GM12801 (cell line): Measurements from ENCODE around the gene MED10.

Experiments used
- TF ChIP-seq, protein P1 (sequence below): IDR thresholded peaks from one replicate; pipeline ENCODE4 v1.5.1; 2011; ENCODE audit warnings: control low read depth; ENCODE audit not compliant: insufficient read length; ENCODE audit errors: extremely low read depth

MED10 gene

DNA sequence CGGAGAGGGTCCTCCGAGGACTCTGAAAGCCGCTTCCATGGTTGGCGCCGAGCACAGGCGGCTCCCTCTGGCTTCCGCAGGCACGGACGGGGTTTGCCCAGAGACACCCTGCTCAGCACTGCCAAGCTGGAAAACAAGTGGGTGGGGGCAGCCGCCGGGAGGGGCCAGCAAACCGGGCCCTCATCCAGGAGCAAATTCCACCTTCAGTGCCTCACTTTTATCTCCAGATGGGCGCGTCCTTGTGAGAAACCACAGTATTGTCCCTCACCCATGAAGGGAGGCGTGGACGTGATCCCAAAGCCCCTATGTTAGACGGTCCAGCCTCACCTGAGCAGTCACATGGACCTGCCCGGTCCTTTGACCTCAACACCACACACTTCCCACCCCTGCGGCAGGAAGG lies 29.0 kb downstream of the MED10 start:
- TF ChIP-seq, protein P1, sequence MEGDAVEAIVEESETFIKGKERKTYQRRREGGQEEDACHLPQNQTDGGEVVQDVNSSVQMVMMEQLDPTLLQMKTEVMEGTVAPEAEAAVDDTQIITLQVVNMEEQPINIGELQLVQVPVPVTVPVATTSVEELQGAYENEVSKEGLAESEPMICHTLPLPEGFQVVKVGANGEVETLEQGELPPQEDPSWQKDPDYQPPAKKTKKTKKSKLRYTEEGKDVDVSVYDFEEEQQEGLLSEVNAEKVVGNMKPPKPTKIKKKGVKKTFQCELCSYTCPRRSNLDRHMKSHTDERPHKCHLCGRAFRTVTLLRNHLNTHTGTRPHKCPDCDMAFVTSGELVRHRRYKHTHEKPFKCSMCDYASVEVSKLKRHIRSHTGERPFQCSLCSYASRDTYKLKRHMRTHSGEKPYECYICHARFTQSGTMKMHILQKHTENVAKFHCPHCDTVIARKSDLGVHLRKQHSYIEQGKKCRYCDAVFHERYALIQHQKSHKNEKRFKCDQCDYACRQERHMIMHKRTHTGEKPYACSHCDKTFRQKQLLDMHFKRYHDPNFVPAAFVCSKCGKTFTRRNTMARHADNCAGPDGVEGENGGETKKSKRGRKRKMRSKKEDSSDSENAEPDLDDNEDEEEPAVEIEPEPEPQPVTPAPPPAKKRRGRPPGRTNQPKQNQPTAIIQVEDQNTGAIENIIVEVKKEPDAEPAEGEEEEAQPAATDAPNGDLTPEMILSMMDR = no peak

DNA sequence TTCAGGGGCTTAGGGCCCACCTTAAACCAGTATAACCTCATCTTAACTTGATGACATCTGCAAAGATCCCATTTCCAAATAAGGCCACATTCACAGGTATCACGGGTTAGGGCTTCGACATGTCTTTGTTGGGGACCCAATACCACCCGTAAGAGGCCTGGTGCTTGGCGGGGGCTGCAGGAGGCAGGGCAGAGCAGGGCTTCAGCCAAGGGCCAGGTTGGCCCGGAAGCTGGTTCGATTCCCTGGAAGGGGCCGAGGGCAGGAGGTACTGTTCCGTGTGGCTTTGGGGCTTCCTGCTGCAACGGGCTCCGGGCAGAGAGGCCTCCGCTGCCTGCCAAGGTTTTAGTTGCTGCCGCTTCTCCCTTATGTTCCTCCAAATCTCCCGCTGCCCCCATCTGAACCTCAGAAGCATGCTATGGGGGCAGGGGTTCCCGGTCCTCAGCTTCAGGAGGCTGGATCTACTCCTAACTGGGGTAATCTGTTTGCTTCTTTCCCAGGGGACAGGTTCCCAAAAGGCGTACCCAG lies 29.8 kb downstream of the MED10 start:
- TF ChIP-seq, protein P1 = no peak

DNA sequence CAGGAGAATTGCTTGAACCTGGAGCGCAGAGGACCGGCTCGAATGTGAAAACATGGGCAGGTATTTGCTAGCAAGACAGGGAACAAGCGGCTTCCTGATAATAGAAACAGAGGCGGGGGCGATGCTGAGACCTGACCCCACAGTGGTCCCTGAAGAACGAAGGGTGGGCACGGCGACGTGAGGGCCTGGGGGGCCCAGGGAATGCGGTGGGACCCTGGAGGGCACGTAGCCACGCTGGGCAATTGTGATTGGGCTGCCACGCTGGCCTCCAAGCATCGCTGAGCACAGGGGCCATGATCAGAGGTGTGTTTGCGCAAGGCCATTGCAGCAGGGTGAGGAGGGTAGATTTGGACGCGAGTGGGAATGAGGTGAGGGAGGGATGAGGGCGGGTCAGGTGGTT lies 30.7 kb downstream of the MED10 start:
- TF ChIP-seq, protein P1 = no peak

DNA sequence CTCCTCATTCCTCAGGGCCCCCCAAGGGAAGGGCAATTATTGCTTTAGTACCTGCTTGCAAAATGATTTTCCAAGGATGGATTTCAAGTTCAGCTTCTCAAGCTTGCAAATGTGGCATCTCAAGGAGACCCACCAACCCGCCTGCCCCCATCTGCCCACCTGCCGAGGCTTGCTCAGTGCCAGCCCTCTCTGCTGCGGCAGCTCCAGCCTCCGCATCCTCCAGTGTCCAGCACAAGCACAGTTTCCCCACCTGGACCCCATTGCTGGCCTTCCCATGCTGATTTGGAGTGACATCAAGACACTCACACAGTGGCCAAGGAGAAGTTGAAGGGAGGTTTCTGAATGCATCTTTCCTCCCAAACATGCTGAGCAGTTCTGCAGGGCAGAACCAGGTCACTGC lies 31.2 kb downstream of the MED10 start:
- TF ChIP-seq, protein P1 = no peak

DNA sequence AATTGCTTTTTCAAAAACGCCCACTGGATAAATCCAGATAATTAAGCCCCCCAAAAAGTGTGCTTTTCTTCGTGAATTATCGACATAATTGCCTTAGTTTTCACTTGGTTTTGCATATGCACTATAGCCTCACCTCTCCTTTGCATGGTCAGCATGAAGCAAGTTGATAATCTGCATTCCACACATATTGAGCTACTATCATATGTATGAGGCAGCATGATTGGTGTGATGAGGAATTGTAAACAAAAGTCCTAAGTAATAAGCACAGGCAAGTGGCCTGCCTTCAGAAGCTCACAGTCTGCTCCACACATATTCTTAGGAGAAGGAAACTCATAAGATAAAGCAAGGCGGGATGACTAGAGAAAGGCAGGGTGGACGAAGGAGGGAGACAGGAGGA lies 33.8 kb downstream of the MED10 start:
- TF ChIP-seq, protein P1 = no peak

DNA sequence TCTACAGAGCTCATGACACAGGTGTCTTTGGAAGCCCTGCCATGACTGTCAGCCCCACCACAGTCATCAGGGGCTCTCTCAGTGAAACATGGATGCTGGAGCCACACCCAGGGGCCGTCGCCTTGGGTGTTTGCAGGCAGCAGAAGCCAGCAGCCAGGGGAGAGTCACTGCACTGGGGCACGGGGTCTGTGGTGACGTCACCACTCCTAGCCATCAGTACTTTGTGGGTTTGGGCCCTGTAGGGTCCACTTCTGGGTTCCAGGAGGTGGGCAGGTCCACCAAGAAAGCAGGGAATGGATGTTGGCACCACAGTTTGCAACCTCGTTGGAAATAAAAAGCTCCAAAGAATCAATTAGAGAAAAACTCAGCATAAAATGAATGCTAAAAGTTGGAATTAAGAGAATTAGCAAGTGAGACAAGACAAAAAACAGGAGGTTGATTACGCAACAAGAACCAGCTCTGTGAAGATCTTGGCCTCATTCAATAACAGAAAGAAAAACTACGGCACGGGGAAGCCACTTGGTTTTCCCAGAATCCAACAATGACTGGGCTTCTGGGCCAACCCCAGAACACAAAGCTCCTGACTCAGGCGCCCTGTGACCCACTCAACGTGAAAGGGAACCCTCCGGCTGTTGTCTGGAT lies 34.3 kb downstream of the MED10 start:
- TF ChIP-seq, protein P1 = no peak

DNA sequence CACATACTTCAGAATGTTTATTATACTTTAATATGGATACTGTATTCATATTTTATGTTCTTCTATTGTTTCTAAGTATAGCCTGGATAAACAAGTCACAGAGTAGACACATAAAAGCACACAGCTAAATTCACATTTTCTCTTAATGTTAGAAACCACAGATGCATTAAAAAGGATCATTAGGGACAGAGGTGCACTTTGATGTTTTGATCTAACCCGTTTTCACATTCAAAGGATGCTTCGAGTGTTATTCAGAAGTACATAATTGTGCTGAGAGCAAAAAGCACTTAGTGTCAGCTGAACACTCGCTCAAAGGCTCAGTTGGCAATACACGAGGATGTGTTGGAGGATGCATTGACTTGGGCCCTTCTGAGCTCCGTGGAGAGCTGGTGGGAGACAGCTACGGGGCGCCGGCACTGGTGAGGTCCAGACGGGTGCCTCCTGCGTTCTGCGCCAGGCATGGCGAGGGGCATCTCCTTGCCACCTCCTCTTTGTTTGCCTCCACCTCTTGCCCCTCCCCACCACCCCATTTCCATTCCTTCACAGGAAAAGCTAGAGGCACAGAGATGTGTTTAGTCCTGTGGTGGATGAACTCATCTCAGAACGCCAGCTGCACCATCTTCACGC lies 35.5 kb downstream of the MED10 start:
- TF ChIP-seq, protein P1 = no peak
